ENCODE results near the gene SLC7A5. TPM values are rescaled to one million over a fixed set of nuclear protein-coding genes. Genes with fewer than 3 reads are reported as not detected.
A peak's percentile ranks its signal among the peaks of the same experiment; 100 is the strongest.
"Not testable (repeated sequence)": the region's sequence is repeated elsewhere in the genome, so short reads cannot be mapped to it uniquely, and the experiment has no call there.

SLC7A5 gene
- total and polyA plus RNA-seq, 8 donors = 1.1 to 54.7 (median 4.4) TPM

GRCh38 chr16:87877942-87878507, 8.7 kb upstream of the SLC7A5 start:
- FAIRE-seq (no peak), DNase-seq (peak in 1 of 6 donors; percentile 58), ATAC-seq (no peak)
- Histone ChIP-seq H3K27ac (no peak overlapping the region), H3K4me1 (peaks cover 0 to 12% (median 8%) of the 10 kb centered on the region in 3 donors), H3K36me3 (no peaks in the 10 kb centered on the region), H3K9me3 (no peaks in the 10 kb centered on the region), H3K27me3 (no peaks in the 10 kb centered on the region), H3K4me3 (no peak overlapping the region)
- TF ChIP-seq, protein P1, sequence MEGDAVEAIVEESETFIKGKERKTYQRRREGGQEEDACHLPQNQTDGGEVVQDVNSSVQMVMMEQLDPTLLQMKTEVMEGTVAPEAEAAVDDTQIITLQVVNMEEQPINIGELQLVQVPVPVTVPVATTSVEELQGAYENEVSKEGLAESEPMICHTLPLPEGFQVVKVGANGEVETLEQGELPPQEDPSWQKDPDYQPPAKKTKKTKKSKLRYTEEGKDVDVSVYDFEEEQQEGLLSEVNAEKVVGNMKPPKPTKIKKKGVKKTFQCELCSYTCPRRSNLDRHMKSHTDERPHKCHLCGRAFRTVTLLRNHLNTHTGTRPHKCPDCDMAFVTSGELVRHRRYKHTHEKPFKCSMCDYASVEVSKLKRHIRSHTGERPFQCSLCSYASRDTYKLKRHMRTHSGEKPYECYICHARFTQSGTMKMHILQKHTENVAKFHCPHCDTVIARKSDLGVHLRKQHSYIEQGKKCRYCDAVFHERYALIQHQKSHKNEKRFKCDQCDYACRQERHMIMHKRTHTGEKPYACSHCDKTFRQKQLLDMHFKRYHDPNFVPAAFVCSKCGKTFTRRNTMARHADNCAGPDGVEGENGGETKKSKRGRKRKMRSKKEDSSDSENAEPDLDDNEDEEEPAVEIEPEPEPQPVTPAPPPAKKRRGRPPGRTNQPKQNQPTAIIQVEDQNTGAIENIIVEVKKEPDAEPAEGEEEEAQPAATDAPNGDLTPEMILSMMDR (IDR thresholded peaks at IDR 0.05) = no peak
- intact Hi-C loops (cut with DNase I) = no loop called here
- 89% methylated on average over 18 to 19 of the region's 19 CpGs for WGBS, 2 donors

DNA sequence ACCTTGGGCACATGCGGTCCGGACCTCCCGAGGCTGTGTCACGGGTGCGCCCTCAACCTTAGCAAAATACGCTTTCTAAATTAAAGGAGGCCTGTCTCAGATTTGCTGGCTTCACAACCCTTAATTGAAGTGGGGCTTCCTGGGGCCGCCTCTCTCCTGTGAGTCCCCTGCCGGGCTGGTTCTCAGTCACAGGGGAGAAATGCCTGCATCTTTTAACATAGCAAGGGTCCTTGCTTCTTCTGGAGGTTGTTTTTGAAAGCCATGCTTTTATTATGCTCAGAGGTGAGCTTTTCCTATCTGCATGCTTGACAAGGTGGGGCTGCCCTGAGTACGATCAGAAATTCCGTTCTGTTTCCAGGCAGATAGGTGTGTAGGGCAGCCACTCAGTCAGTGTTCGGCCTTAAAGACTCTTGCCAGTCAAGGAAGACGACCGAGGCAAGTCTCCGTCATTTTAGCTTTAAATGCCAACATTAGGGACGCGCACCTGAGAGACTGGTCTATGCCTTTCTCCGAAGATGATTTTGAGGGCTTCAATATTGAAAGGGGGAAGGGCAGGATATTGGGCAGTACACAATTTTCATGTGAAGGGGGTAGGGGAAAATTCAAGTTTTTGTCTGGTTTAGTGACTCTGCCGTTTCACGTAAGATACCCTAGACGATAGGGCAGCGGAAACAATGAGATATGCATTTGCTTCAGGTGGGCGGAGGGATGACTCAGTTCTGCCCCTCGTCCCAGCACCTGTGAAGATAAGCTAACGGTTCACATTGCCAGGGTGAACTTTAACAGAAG, 5.5 kb upstream of the SLC7A5 start:
- no peak overlapping the region for H3K4me3 ChIP-seq
- no peaks in the 10 kb centered on the region for H3K36me3 ChIP-seq
- H3K27ac ChIP-seq = no peak overlapping the region
- WGBS, 2 donors = 76 to 81% methylated on average over 24 of the region's 24 CpGs
- H3K9me3 ChIP-seq = no peaks in the 10 kb centered on the region
- DNase-seq (no peak), ATAC-seq (no peak), FAIRE-seq (no peak)
- peaks cover 0 to 12% (median 0%) of the 10 kb centered on the region in 3 donors for H3K4me1 ChIP-seq
- TF ChIP-seq, protein P1 (IDR thresholded peaks at IDR 0.05) = no peak
- intact Hi-C loops (cut with DNase I) = no loop called here
- H3K27me3 ChIP-seq = no peaks in the 10 kb centered on the region

DNA sequence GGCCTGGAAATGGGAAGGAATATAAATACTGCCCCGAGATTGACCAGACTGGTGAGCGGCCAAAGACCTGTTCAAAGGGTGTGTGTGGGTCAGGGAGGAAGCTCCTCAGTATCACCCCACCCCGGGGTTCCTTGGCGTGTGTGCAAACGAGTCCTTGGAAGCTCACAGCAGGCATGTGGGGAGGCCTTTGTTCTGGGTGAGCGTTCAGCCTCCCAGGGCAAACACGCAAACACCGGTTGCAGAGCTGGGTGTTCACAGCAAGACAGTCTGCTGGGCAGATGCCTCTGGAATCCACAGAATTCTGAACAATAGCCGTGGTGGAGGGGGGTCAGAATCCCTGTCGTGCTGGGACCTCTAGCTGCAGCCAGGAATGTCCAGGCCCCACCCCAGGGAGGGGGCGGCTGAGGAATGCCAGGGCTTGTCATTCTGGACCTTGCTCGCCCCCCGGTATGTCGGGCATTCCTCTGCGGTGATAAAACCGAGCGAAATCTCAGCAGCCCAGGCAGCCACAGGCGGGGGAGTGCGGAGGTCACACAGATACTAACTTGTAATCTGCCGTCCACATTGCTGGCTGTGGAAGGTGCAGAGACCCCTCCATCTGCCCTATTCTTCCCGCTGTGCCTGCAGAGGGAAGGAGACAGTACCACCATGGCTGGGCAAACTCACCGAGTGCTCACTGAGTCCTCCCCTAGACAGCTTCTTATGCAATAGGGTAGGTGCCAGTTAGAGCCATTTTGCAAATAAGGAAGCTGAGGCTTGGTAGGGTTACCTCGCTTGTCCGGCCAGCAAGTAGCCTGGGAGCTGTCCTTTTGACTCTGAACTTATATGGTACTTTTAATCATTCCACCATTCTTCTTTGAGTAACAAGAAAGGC, 1.3 kb upstream of the SLC7A5 start:
- FAIRE-seq, H3K4me3 ChIP-seq, H3K4me1 ChIP-seq, H3K27me3 ChIP-seq, H3K36me3 ChIP-seq, H3K9me3 ChIP-seq: not testable (repeated sequence)
- DNase-seq (peak in 2 of 6 donors; percentile 46 to 62), ATAC-seq (peak in 2 of 4 donors; percentile 11 to 29)
- intact Hi-C loops (cut with DNase I) = loop anchor here in 1 of 3 donors (2.0 kb wide), 1 partner anchor 90 kb away; no protein-coding TSS in a partner anchor
- H3K27ac ChIP-seq = peak overlapping the region in 2 of 4 donors; percentile 6 to 62
- 67 to 75% methylated on average over 22 to 24 of the region's 24 CpGs for WGBS, 2 donors

- FAIRE-seq, H3K9me3 ChIP-seq, H3K36me3 ChIP-seq, H3K27me3 ChIP-seq, H3K4me1 ChIP-seq, ATAC-seq, H3K27ac ChIP-seq, H3K4me3 ChIP-seq: not testable (repeated sequence)
- peak in 1 of 6 donors; percentile 20 for DNase-seq
- intact Hi-C loops (cut with DNase I) = loop anchor here in 2 of 3 donors (2.0 to 5.0 kb wide), 2 partner anchors 88 to 89 kb away; no protein-coding TSS in a partner anchor
- 95 to 98% methylated on average over 15 to 18 of the region's 18 CpGs for WGBS, 2 donors
Measured at GRCh38 chr16:87869879-87870417, 641 bp upstream of the SLC7A5 start.

DNA sequence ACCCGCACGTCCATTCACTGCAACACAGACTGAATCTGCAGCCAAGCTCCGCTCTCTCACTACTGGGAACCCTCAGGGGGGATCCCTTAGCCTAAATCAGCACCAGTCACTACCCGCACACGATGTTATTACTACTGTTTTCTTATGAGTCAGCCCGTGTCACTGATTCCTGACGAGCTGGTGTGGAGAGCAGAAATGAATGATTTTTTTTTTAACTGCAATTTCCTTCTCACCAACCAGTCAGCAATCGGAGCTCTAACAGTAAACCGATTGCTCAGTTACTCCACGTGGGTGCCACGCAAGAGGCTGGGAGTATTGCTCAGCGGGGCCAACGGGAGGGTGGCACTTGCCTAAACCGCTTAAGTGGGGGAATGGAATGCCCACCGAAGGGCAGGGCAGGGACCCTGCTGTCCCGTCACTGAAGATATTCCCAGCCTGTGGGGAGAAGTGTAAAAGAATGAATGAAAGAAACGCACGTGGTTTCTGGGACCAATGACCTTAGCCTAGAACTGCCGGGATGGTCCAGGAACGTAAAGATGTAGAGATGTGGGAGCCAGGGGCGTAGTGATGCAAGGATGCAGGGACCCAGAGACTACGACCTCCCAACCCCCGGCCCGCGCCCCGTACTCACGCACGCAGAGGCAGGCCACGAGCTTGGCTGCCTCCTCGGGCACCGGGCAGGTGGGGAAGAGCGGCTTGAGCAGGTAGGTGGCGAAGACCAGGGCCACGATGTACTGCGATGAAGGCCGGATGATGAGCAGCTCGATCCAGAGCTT, 865 bp downstream of the SLC7A5 start:
- peak overlapping the region in 2 of 4 donors; percentile 38 to 56 for H3K4me3 ChIP-seq
- H3K4me1 ChIP-seq = peaks cover 8 to 11% (median 9%) of the 10 kb centered on the region in 3 donors
- H3K36me3 ChIP-seq, FAIRE-seq, H3K27me3 ChIP-seq, H3K27ac ChIP-seq, H3K9me3 ChIP-seq: not testable (repeated sequence)
- 39 to 43% methylated on average over 35 of the region's 37 CpGs for WGBS, 2 donors
- peak; percentile 3 to 60 (median 24) for ATAC-seq
- peak in 1 of 6 donors; percentile 30 for DNase-seq
- intact Hi-C loops (cut with DNase I) = loop anchor here in 1 of 3 donors (5.0 kb wide), 1 partner anchor 86 kb away; no protein-coding TSS in a partner anchor

GRCh38 chr16:87865902-87866555, 3.3 kb downstream of the SLC7A5 start:
- H3K9me3 ChIP-seq, DNase-seq, ATAC-seq, H3K27ac ChIP-seq, H3K36me3 ChIP-seq, H3K27me3 ChIP-seq, H3K4me3 ChIP-seq, FAIRE-seq: not testable (repeated sequence)
- intact Hi-C loops (cut with DNase I) = loop anchor here in 1 of 3 donors (5.0 kb wide), 1 partner anchor 84 kb away; no protein-coding TSS in a partner anchor
- 93% methylated on average over 16 of the region's 16 CpGs for WGBS, 2 donors
- peaks cover 8 to 20% (median 13%) of the 10 kb centered on the region in 3 donors for H3K4me1 ChIP-seq

Data from pancreas (tissue), 10 donors.